ENCODE data around the gene MCC. TPM values are rescaled to one million over a fixed set of nuclear protein-coding genes. Genes with fewer than 3 reads are reported as not detected.

Gene MCC
- total and polyA plus RNA-seq, 9 donors: 29.8 to 262 (median 108) TPM

- intact Hi-C loops (cut with DNase I): no loop called here
- Histone ChIP-seq H3K4me1 (ENCODE audit: insufficient read depth) (no peaks in the 10 kb centered on the region), H3K9me3 (no peaks in the 10 kb centered on the region), H3K27ac (no peak overlapping the region), H3K27me3 (no peaks in the 10 kb centered on the region), H3K4me3 (no peak overlapping the region), H3K36me3 (no peaks in the 10 kb centered on the region)
- WGBS, 3 donors: 64 to 95% (median 82%) methylated on average over 1 of the region's 1 CpG
- no peak for DNase-seq
- no peak for TF ChIP-seq EP300 (IDR thresholded peaks at IDR 0.05)
- no peak for TF ChIP-seq POLR2A (IDR thresholded peaks at IDR 0.05)
- no peak for TF ChIP-seq CTCF (IDR thresholded peaks at IDR 0.05)
Observed at GRCh38 chr5:113064806-113065205, 423.4 kb downstream of the MCC start.

GRCh38 chr5:113063927-113064326, 424.3 kb downstream of the MCC start:
- Histone ChIP-seq H3K9me3 (no peaks in the 10 kb centered on the region), H3K4me1 (ENCODE audit: insufficient read depth) (no peaks in the 10 kb centered on the region), H3K4me3 (no peak overlapping the region), H3K27ac (no peak overlapping the region), H3K27me3 (no peaks in the 10 kb centered on the region), H3K36me3 (no peaks in the 10 kb centered on the region)
- peak in 1 of 5 donors; percentile 13 for DNase-seq
- intact Hi-C loops (cut with DNase I): no loop called here
- 78 to 81% (median 81%) methylated on average over 12 of the region's 12 CpGs for WGBS, 3 donors
- no peak for TF ChIP-seq EP300 (IDR thresholded peaks at IDR 0.05)
- TF ChIP-seq CTCF (IDR thresholded peaks at IDR 0.05): no peak
- TF ChIP-seq POLR2A (IDR thresholded peaks at IDR 0.05): no peak

- Histone ChIP-seq H3K4me1 (ENCODE audit: insufficient read depth) (no peaks in the 10 kb centered on the region), H3K9me3 (no peaks in the 10 kb centered on the region), H3K4me3 (no peak overlapping the region), H3K36me3 (no peaks in the 10 kb centered on the region), H3K27ac (no peak overlapping the region), H3K27me3 (no peaks in the 10 kb centered on the region)
- 55 to 68% (median 60%) methylated on average over 6 of the region's 6 CpGs for WGBS, 3 donors
- no peak for DNase-seq
- intact Hi-C loops (cut with DNase I): no loop called here
- no peak for TF ChIP-seq POLR2A (IDR thresholded peaks at IDR 0.05)
- TF ChIP-seq CTCF (IDR thresholded peaks at IDR 0.05): no peak
- no peak for TF ChIP-seq EP300 (IDR thresholded peaks at IDR 0.05)
Observed at GRCh38 chr5:113062869-113063508, 425.3 kb downstream of the MCC start.

- TF ChIP-seq POLR2A (IDR thresholded peaks at IDR 0.05) (no peak), EP300 (IDR thresholded peaks at IDR 0.05) (no peak)
- WGBS, 3 donors: 38 to 57% (median 49%) methylated on average over 5 of the region's 5 CpGs
- H3K4me3 ChIP-seq: no peak overlapping the region
- H3K4me1 ChIP-seq (ENCODE audit: insufficient read depth): no peaks in the 10 kb centered on the region
- no peak overlapping the region for H3K27ac ChIP-seq
- intact Hi-C loops (cut with DNase I): no loop called here
- no peaks in the 10 kb centered on the region for H3K36me3 ChIP-seq
- no peak for DNase-seq
- no peaks in the 10 kb centered on the region for H3K27me3 ChIP-seq
- no peaks in the 10 kb centered on the region for H3K9me3 ChIP-seq
Observed at GRCh38 chr5:113061846-113062780, 426.1 kb downstream of the MCC start.

All from ovary (tissue), 9 donors.